Thyroid gland (tissue), 4 donors: ENCODE data around the gene CTNNA3.

Experiments used
- POLR2A ChIP-seq, 2 donors: fragments of 450-650 bp; IDR thresholded peaks; one replicate each; pipeline ENCODE4 v1.6.1; 2017; ENCODE audit warnings: antibody characterized with exemption in 2 of 2, mild to moderate bottlenecking in 2 of 2, moderate library complexity in 1 of 2
- TF ChIP-seq, protein P1 (sequence below), 6 experiments: fragments of 200-600 bp in 3 of 6; fragments of 450-650 bp in 3 of 6; sonication (generic) in 3 of 6; IDR thresholded peaks; one replicate each; pipeline ENCODE4 v1.5.1; 2016 to 2019; ENCODE audit warnings: antibody characterized with exemption in 6 of 6, mild to moderate bottlenecking in 2 of 6, inconsistent platforms in 1 of 6, moderate library complexity in 1 of 6

DNA sequence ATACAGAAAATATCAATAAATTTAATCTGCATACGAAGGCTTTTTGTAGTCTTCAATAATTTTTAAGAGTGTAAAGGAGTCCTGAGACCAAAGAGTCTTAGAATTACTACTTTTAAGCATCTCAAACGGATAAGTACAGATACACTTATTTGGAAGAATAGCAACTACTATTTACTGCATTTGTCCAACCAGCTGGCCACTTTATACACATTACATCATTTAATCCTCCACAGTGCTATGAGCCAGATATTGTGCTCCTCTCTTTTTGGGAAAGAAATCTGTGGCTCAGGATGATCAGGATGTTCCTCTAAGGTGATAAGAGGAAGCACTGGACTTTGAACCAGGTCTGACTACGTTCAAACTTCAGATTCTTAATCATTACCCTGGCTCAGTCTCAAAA is 1358.8 kb downstream of the CTNNA3 start:
- no peak for TF ChIP-seq POLR2A (IDR thresholded peaks at IDR 0.05)
- TF ChIP-seq, protein P1, sequence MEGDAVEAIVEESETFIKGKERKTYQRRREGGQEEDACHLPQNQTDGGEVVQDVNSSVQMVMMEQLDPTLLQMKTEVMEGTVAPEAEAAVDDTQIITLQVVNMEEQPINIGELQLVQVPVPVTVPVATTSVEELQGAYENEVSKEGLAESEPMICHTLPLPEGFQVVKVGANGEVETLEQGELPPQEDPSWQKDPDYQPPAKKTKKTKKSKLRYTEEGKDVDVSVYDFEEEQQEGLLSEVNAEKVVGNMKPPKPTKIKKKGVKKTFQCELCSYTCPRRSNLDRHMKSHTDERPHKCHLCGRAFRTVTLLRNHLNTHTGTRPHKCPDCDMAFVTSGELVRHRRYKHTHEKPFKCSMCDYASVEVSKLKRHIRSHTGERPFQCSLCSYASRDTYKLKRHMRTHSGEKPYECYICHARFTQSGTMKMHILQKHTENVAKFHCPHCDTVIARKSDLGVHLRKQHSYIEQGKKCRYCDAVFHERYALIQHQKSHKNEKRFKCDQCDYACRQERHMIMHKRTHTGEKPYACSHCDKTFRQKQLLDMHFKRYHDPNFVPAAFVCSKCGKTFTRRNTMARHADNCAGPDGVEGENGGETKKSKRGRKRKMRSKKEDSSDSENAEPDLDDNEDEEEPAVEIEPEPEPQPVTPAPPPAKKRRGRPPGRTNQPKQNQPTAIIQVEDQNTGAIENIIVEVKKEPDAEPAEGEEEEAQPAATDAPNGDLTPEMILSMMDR (IDR thresholded peaks at IDR 0.05) = no peak
